Gastroesophageal sphincter (tissue), 3 donors: Measurements from ENCODE around the gene TNRC6B.

ENCODE experiments used
- CTCF ChIP-seq, 4 experiments: fragments of 200-600 bp in 2 of 4; fragments of 450-650 bp in 2 of 4; sonication (generic) in 1 of 4; IDR thresholded peaks; one replicate each; pipeline ENCODE4 v1.5.1; 2017 to 2019; ENCODE audit warnings: antibody characterized with exemption in 4 of 4, mild to moderate bottlenecking in 2 of 4, moderate library complexity in 2 of 4
- POLR2A ChIP-seq, 2 donors: fragments of 450-650 bp; IDR thresholded peaks; one replicate each; pipeline ENCODE4 v1.6.1; 2017; ENCODE audit warnings: antibody characterized with exemption in 2 of 2, mild to moderate bottlenecking in 2 of 2, moderate library complexity in 1 of 2
- POLR2AphosphoS5 ChIP-seq: sonication (generic); formaldehyde crosslinking; IDR thresholded peaks from one replicate; pipeline ENCODE4 v1.6.1; 2017; ENCODE audit warnings: antibody characterized with exemption

GRCh38 chr22:40270748-40271373, 93.1 kb downstream of the TNRC6B start:
- no peak for TF ChIP-seq POLR2A (IDR thresholded peaks at IDR 0.05)
- no peak for TF ChIP-seq CTCF (IDR thresholded peaks at IDR 0.05)
- no peak for TF ChIP-seq POLR2AphosphoS5
